ENCODE data around the gene JPT2.

DNA sequence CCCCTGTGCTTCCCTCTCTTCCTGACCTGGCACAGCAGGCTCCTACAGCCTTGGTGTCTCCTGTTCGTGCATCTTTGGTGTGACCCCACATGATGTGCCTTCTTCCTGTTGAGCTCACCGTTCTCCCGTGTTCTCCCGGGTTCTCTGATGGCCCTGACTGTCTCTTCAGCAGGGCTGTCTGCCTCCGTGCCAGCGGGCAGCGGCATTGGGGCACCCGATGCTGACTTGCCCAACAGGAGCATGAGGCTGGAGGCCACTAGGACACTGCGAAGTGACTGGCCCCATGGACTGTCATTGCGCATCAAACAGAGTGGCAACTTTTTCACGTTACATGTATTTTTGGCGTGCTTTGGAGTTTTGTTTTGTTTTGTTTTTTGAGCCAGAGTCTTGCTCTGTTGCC, 43.5 kb upstream of the JPT2 start:
- TF ChIP-seq YY1 (tag by site-specific recombination; IDR thresholded peaks at IDR 0.05) (no peak), ZNF585B (tag by site-specific recombination; IDR thresholded peaks at IDR 0.05) (no peak), ZNF514 (tag by site-specific recombination; IDR thresholded peaks at IDR 0.05) (no peak), ZNF529 (tag by site-specific recombination; IDR thresholded peaks at IDR 0.05; ENCODE audit: insufficient replicate concordance) (no peak), ZBTB7A (tag by site-specific recombination; IDR thresholded peaks at IDR 0.05; ENCODE audit: low read depth) (no peak), GFI1B (tag by site-specific recombination; IDR thresholded peaks at IDR 0.05) (no peak), ZNF624 (tag by site-specific recombination; IDR thresholded peaks at IDR 0.05) (no peak), ZNF274 (IDR thresholded peaks at IDR 0.05; ENCODE audit: low read length) (no peak), ZNF274 (tag by site-specific recombination; IDR thresholded peaks at IDR 0.05; ENCODE audit: borderline replicate concordance) (no peak), ZNF423 (tag by site-specific recombination; IDR thresholded peaks at IDR 0.05) (no peak), ZNF24 (tag by site-specific recombination; IDR thresholded peaks at IDR 0.05) (no peak)
- TF ChIP-seq, protein P1, sequence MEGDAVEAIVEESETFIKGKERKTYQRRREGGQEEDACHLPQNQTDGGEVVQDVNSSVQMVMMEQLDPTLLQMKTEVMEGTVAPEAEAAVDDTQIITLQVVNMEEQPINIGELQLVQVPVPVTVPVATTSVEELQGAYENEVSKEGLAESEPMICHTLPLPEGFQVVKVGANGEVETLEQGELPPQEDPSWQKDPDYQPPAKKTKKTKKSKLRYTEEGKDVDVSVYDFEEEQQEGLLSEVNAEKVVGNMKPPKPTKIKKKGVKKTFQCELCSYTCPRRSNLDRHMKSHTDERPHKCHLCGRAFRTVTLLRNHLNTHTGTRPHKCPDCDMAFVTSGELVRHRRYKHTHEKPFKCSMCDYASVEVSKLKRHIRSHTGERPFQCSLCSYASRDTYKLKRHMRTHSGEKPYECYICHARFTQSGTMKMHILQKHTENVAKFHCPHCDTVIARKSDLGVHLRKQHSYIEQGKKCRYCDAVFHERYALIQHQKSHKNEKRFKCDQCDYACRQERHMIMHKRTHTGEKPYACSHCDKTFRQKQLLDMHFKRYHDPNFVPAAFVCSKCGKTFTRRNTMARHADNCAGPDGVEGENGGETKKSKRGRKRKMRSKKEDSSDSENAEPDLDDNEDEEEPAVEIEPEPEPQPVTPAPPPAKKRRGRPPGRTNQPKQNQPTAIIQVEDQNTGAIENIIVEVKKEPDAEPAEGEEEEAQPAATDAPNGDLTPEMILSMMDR (tag by site-specific recombination; IDR thresholded peaks at IDR 0.05), result no peak
- TF ChIP-seq, protein P2, sequence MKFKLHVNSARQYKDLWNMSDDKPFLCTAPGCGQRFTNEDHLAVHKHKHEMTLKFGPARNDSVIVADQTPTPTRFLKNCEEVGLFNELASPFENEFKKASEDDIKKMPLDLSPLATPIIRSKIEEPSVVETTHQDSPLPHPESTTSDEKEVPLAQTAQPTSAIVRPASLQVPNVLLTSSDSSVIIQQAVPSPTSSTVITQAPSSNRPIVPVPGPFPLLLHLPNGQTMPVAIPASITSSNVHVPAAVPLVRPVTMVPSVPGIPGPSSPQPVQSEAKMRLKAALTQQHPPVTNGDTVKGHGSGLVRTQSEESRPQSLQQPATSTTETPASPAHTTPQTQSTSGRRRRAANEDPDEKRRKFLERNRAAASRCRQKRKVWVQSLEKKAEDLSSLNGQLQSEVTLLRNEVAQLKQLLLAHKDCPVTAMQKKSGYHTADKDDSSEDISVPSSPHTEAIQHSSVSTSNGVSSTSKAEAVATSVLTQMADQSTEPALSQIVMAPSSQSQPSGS (tag by site-specific recombination; IDR thresholded peaks at IDR 0.05; ENCODE audit: low read depth), result no peak
- TF ChIP-seq, protein P3, sequence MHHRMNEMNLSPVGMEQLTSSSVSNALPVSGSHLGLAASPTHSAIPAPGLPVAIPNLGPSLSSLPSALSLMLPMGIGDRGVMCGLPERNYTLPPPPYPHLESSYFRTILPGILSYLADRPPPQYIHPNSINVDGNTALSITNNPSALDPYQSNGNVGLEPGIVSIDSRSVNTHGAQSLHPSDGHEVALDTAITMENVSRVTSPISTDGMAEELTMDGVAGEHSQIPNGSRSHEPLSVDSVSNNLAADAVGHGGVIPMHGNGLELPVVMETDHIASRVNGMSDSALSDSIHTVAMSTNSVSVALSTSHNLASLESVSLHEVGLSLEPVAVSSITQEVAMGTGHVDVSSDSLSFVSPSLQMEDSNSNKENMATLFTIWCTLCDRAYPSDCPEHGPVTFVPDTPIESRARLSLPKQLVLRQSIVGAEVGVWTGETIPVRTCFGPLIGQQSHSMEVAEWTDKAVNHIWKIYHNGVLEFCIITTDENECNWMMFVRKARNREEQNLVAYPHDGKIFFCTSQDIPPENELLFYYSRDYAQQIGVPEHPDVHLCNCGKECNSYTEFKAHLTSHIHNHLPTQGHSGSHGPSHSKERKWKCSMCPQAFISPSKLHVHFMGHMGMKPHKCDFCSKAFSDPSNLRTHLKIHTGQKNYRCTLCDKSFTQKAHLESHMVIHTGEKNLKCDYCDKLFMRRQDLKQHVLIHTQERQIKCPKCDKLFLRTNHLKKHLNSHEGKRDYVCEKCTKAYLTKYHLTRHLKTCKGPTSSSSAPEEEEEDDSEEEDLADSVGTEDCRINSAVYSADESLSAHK (tag by site-specific recombination; IDR thresholded peaks at IDR 0.05), result no peak
- TF ChIP-seq, protein P4, sequence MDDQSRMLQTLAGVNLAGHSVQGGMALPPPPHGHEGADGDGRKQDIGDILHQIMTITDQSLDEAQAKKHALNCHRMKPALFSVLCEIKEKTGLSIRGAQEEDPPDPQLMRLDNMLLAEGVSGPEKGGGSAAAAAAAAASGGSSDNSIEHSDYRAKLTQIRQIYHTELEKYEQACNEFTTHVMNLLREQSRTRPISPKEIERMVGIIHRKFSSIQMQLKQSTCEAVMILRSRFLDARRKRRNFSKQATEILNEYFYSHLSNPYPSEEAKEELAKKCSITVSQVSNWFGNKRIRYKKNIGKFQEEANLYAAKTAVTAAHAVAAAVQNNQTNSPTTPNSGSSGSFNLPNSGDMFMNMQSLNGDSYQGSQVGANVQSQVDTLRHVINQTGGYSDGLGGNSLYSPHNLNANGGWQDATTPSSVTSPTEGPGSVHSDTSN (CRISPR knock-in tag; IDR thresholded peaks at IDR 0.05), result no peak
